Endothelial cell of umbilical vein (primary cell): Measurements from ENCODE around the gene REEP3. TPM values are rescaled to one million over a fixed set of nuclear protein-coding genes. Genes with fewer than 3 reads are reported as not detected.

Experiments used
- BruUV-seq: library from RNA; stranded (reverse); fragments of 400-500 nt; replicated peaks from 2 replicates; lab custom pipeline; 2021; lab: Mats Ljungman, UMichigan
- CTCF ChIA-PET: fragments of 300-600, 350-600 bp; sonication (Branson Sonifier 250); formaldehyde crosslinking; loops from one replicate; lab custom pipeline; 2021; ENCODE audit warnings: antibody characterized with exemption, inconsistent platforms; lab: Charles Lee
- POLR2A ChIA-PET: fragments of 300-600, 350-600 bp; sonication (Branson Sonifier 250); formaldehyde crosslinking; loops from one replicate; lab custom pipeline; 2021; ENCODE audit warnings: antibody characterized with exemption, inconsistent platforms; lab: Charles Lee
- DNase-seq: peaks from one replicate; pipeline ENCODE4 v3.0.0-alpha.2; 2011; ENCODE audit warnings: low read depth, low spot score
- FAIRE-seq: peaks from 2 replicates; lab custom pipeline; 2011; peaks lifted over from hg19 to GRCh38; lab: Jason Lieb, UNC
- H2AFZ ChIP-seq: 2 replicates; pipeline ENCODE4 v1.6.0; 2012; ENCODE audit warnings: low read depth, low read length, control low read depth, inconsistent platforms
- H3K27ac ChIP-seq: 2 replicates; pipeline ENCODE4 v1.5.1; 2011; ENCODE audit warnings: low read depth, mild to moderate bottlenecking, control low read depth, low read length, moderate library complexity; ENCODE audit not compliant: insufficient read depth
- H3K27me3 ChIP-seq, 2 experiments: 2 replicates each; pipeline versions ENCODE4 v1.6.0 to v1.6.1; 2011; ENCODE audit warnings: low read length in 2 of 2, mixed read lengths in 1 of 2; ENCODE audit not compliant: control insufficient read depth in 2 of 2, insufficient read depth in 2 of 2
- H3K36me3 ChIP-seq, 2 experiments: 2 replicates in 1 of 2; 3 replicates in 1 of 2; pipeline ENCODE4 v1.5.1; 2011; ENCODE audit warnings: low read length in 2 of 2, mild to moderate bottlenecking in 1 of 2, moderate library complexity in 1 of 2; ENCODE audit not compliant: control insufficient read depth in 2 of 2, insufficient read depth in 2 of 2; ENCODE audit errors: extremely low read depth in 1 of 2
- H3K4me1 ChIP-seq: 3 replicates; pipeline ENCODE4 v1.5.1; 2011; ENCODE audit warnings: mild to moderate bottlenecking, low read length; ENCODE audit not compliant: control insufficient read depth, insufficient read depth; ENCODE audit errors: extremely low read depth
- H3K4me2 ChIP-seq: 2 replicates; pipeline ENCODE4 v1.6.1; 2011; ENCODE audit warnings: low read length, control low read depth, mixed read lengths; ENCODE audit not compliant: insufficient read depth
- H3K4me3 ChIP-seq, 3 experiments: fragments of 200-600 bp in 1 of 3; sonication (generic), shearing (Covaris generic) in 1 of 3; replicated peaks in 1 of 3; 2 replicates each; pipeline ENCODE4 v1.5.1; 2011 to 2016; ENCODE audit warnings: control low read depth in 3 of 3, low read length in 3 of 3, mild to moderate bottlenecking in 2 of 3, inconsistent platforms in 1 of 3, low read depth in 1 of 3, moderate library complexity in 1 of 3; ENCODE audit not compliant: insufficient read depth in 1 of 3
- H3K79me2 ChIP-seq: 2 replicates; pipeline ENCODE4 v1.6.0; 2012; ENCODE audit warnings: low read length, inconsistent platforms; ENCODE audit not compliant: control insufficient read depth, insufficient read depth
- H3K9ac ChIP-seq: replicated peaks from 2 replicates; pipeline ENCODE3; 2011; ENCODE audit warnings: low read length, control low read depth; ENCODE audit not compliant: insufficient read depth; ENCODE audit errors: extremely low read depth
- H3K9me1 ChIP-seq: replicated peaks from 3 replicates; pipeline ENCODE4 v1.6.0; 2011; ENCODE audit warnings: mild to moderate bottlenecking, low read length; ENCODE audit not compliant: control insufficient read depth, insufficient read depth; ENCODE audit errors: extremely low read depth
- H3K9me3 ChIP-seq: replicated peaks from 2 replicates; pipeline ENCODE4 v1.5.1; 2012; ENCODE audit warnings: low read length, inconsistent platforms; ENCODE audit not compliant: control insufficient read depth, insufficient read depth
- H4K20me1 ChIP-seq: replicated peaks from 2 replicates; pipeline ENCODE3; 2011; ENCODE audit warnings: mild to moderate bottlenecking, low read length; ENCODE audit not compliant: control insufficient read depth, insufficient read depth; ENCODE audit errors: extremely low read depth
- EZH2 ChIP-seq: IDR thresholded peaks from 2 replicates; pipeline ENCODE4 v1.6.1; 2012; ENCODE audit warnings: borderline replicate concordance, low read depth, mild to moderate bottlenecking, moderate library complexity, low read length, inconsistent platforms; ENCODE audit not compliant: severe bottlenecking
- FOS ChIP-seq: IDR thresholded peaks from 2 replicates; pipeline ENCODE4 v1.6.1; 2011; ENCODE audit warnings: mild to moderate bottlenecking, low read length, moderate library complexity, borderline replicate concordance; ENCODE audit not compliant: insufficient read depth
- GATA2 ChIP-seq: IDR thresholded peaks from 2 replicates; pipeline ENCODE4 v1.7.0; 2011; ENCODE audit warnings: low read depth, mild to moderate bottlenecking, moderate library complexity, mixed read lengths, low read length; ENCODE audit not compliant: insufficient read length, insufficient read depth
- JUN ChIP-seq: IDR thresholded peaks from 2 replicates; pipeline ENCODE4 v1.6.1; 2011; ENCODE audit warnings: borderline replicate concordance, low read depth; ENCODE audit not compliant: insufficient read length, insufficient read depth
- MYC ChIP-seq: IDR thresholded peaks from one replicate; pipeline ENCODE4 v1.6.1; 2011; ENCODE audit warnings: mild to moderate bottlenecking, low read depth, low read length
- POLR2AphosphoS5 ChIP-seq: IDR thresholded peaks from 2 replicates; pipeline ENCODE4 v1.6.1; 2012; ENCODE audit warnings: low read depth, mild to moderate bottlenecking, control low read depth, low read length, moderate library complexity; ENCODE audit not compliant: insufficient read depth
- dilution Hi-C: fragments of 300-500 bp; cut with MboI; formaldehyde crosslinking; loops from one replicate; pipeline ENCODE4 v1.15.0; 2019; ENCODE audit warnings: low sequenced_read_pairs; ENCODE audit not compliant: extremely low pct_ligation_motif_present
- intact Hi-C: fragments of 100-400 bp; cut with micrococcal nuclease; formaldehyde crosslinking; loops from one replicate; pipeline ENCODE4 v1.10.0; 2022
- polyA plus RNA-seq, 4 experiments: library from polyadenylated mRNA; depleted of rRNA in 3 of 4; stranded (reverse) in 3 of 4; unstranded in 1 of 4; fragments of >200 nt; gene quantifications; 2 replicates each; pipeline versions ENCODE4 v1.2.1 to v1.2.3, GENCODE V29; 2011 to 2012; ENCODE audit warnings: missing spikeins in 1 of 4
- total RNA-seq: library from RNA; stranded (reverse); gene quantifications from 2 replicates; pipeline ENCODE4 v1.2.3, GENCODE V29; 2021
- TF ChIP-seq, protein P1 (sequence below): IDR thresholded peaks from 2 replicates; pipeline ENCODE4 v1.6.1; 2011; ENCODE audit not compliant: insufficient read depth, insufficient read length

The REEP3 gene
- total and polyA plus RNA-seq, 2 donors (not counting 3 experiments of a cell fraction or from before 2014, with no cell fraction given) = 12.3 to 48.3 TPM

DNA sequence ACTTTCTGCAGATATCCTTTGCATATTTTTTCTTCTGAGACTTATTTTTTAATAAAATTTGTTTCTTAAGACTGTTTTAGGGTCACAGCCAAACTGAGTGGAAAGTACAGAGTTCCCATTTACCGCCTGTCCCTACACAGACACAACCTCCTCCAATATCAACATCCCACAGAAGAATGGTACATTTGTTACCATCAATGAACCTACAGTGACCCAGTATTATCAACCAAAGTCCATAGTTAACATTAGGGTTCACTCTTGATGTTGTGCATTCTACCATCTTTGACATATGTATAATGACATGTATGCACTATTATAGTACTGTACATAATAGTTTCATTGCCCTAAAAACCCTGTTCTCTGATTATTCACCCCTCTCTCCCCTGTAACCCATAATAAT is 14.6 kb upstream of the REEP3 start:
- H3K36me3 ChIP-seq = no peaks in the 10 kb centered on the region
- peaks cover 57% of the 10 kb centered on the region for H3K79me2 ChIP-seq
- no peak overlapping the region for H2AFZ ChIP-seq
- intact Hi-C loops = no loop called here
- no peak overlapping the region for H3K9ac ChIP-seq
- peaks cover 2% of the 10 kb centered on the region for H4K20me1 ChIP-seq
- BruUV-seq = no TSS peak
- no peaks in the 10 kb centered on the region for H3K9me1 ChIP-seq
- no peaks in the 10 kb centered on the region for H3K4me1 ChIP-seq
- no peak overlapping the region for H3K27ac ChIP-seq
- FAIRE-seq (no peak), DNase-seq (no peak)
- dilution Hi-C loops = no loop called here
- no peak overlapping the region for H3K4me2 ChIP-seq
- H3K27me3 ChIP-seq = no peaks in the 10 kb centered on the region
- TF ChIP-seq POLR2AphosphoS5 (no peak), GATA2 (no peak), FOS (no peak), MYC (no peak), JUN (no peak)
- TF ChIP-seq, protein P1, sequence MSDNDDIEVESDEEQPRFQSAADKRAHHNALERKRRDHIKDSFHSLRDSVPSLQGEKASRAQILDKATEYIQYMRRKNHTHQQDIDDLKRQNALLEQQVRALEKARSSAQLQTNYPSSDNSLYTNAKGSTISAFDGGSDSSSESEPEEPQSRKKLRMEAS = no peak
- CTCF ChIA-PET = interaction anchor here (1.3 to 1.6 kb wide), 2 partner anchors 9 to 214 kb away, joined by 3 to 4 read pairs; no protein-coding TSS in a partner anchor
- no peaks in the 10 kb centered on the region for H3K9me3 ChIP-seq
- POLR2A ChIA-PET = no interaction called here
- no peak overlapping the region for H3K4me3 ChIP-seq

DNA sequence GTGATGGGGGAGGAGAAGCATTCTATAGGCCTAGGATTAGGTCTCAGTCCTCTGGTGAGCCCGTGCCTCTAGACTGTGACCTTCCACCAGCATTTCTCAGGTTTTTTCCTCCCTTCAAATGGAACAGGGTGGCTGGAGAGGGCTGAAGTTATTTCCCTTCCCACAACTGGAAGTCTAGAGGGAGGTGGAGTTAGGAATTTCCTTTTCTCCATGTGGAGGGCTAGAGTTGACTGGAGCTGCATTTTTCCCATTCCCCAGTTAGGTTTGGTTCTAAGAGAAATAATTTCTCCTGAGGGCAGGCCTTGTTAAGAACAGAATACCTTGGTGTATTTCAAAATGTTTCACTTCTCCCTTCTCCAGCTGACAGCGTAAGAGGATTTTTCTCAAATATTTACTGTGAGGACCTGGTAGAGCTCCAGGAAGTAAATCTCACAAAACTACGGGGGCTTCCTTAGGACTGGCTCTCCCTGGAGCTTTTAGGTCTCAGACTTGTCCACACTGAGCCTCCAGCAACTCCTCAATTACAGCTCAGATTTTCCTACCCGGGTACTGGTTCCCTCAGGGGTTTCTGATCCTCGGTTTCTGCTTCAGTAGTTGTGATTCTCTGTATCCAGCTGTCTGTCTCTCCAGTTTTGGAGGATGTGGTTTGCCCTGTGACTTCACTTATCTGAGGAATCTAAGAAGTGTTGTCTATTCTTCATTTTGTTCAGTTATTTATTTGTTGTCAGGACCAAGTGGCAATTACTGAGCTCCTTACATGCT is 6.0 kb upstream of the REEP3 start:
- Histone ChIP-seq H3K27ac (no peak overlapping the region), H3K4me2 (peak overlapping the region; percentile 27), H3K9me1 (no peaks in the 10 kb centered on the region), H4K20me1 (peaks cover 2% of the 10 kb centered on the region), H3K27me3 (no peaks in the 10 kb centered on the region), H3K9ac (no peak overlapping the region), H3K36me3 (no peaks in the 10 kb centered on the region), H3K4me3 (no peak overlapping the region), H2AFZ (no peak overlapping the region), H3K9me3 (no peaks in the 10 kb centered on the region), H3K4me1 (peaks cover 16% of the 10 kb centered on the region), H3K79me2 (peaks cover 92% of the 10 kb centered on the region)
- intact Hi-C loops (no loop called here), dilution Hi-C loops (no loop called here)
- peak; percentile 49 for DNase-seq
- POLR2A ChIA-PET = interaction anchor here (1.1 kb wide), 1 partner anchor 10 kb away, joined by 4 read pairs; no protein-coding TSS in a partner anchor
- TF ChIP-seq GATA2 (peak; percentile 11), POLR2AphosphoS5 (no peak), EZH2 (no peak)
- CTCF ChIA-PET = interaction anchor here (0.6 to 1.8 kb wide), 13 partner anchors 9 to 357 kb away, joined by 3 to 9 read pairs (median 3); no protein-coding TSS in a partner anchor
- no peak for FAIRE-seq
- no TSS peak for BruUV-seq
